Loucy (cell line): ENCODE measurements around the gene ERI2.

Experiments
- H2AFZ ChIP-seq: fragments of 200-600 bp; sonication (generic); 2 replicates; pipeline ENCODE4 v1.6.0; 2016; ENCODE audit warnings: antibody characterized with exemption, mild to moderate bottlenecking, low read length, moderate library complexity
- H3F3A ChIP-seq: fragments of 200-600 bp; 2 replicates; pipeline ENCODE4 v1.6.0; 2016; ENCODE audit warnings: antibody characterized with exemption, low read depth, mild to moderate bottlenecking
- H3K27me3 ChIP-seq: fragments of 200-600 bp; sonication (generic); 2 replicates; pipeline ENCODE4 v1.6.1; 2014; ENCODE audit warnings: low read length, mild to moderate bottlenecking; ENCODE audit not compliant: insufficient read depth, poor library complexity, severe bottlenecking
- H3K36me3 ChIP-seq: fragments of 200-600 bp; sonication (generic); 2 replicates; pipeline ENCODE4 v1.6.1; 2016; ENCODE audit warnings: low read length; ENCODE audit not compliant: insufficient read depth
- H3K4me1 ChIP-seq: fragments of 200-600 bp; sonication (generic); 2 replicates; pipeline ENCODE4 v1.5.1; 2014; ENCODE audit warnings: low read length, mild to moderate bottlenecking; ENCODE audit not compliant: insufficient read depth, poor library complexity, severe bottlenecking
- H3K4me2 ChIP-seq: fragments of 200-600 bp; sonication (generic); 2 replicates; pipeline ENCODE4 v1.6.0; 2014; ENCODE audit warnings: antibody characterized with exemption, low read length, low read depth, mild to moderate bottlenecking; ENCODE audit not compliant: poor library complexity, severe bottlenecking
- H3K4me3 ChIP-seq: fragments of 200-600 bp; sonication (generic); 2 replicates; pipeline ENCODE4 v1.5.1; 2014; ENCODE audit warnings: low read length, mild to moderate bottlenecking, mixed read lengths; ENCODE audit not compliant: poor library complexity, severe bottlenecking
- H3K79me2 ChIP-seq: fragments of 200-600 bp; sonication (generic); 2 replicates; pipeline ENCODE4 v1.6.1; 2014; ENCODE audit warnings: low read length; ENCODE audit not compliant: insufficient read depth
- H3K9ac ChIP-seq: fragments of 200-600 bp; sonication (generic); 2 replicates; pipeline ENCODE4 v1.6.0; 2014; ENCODE audit warnings: mild to moderate bottlenecking, low read depth, low read length, moderate library complexity; ENCODE audit not compliant: poor library complexity, severe bottlenecking
- H3K9me2 ChIP-seq: fragments of 200-600 bp; sonication (generic); replicated peaks from 2 replicates; pipeline ENCODE4 v1.6.1; 2016; ENCODE audit warnings: low read depth, low read length, mixed read lengths
- H3K9me3 ChIP-seq: fragments of 200-600 bp; sonication (generic); 2 replicates; pipeline ENCODE4 v1.6.1; 2014; ENCODE audit warnings: mild to moderate bottlenecking, antibody characterized with exemption, low read length, low read depth; ENCODE audit not compliant: insufficient read depth
- H4K20me1 ChIP-seq: fragments of 200-600 bp; sonication (generic); 2 replicates; pipeline ENCODE4 v1.6.0; 2014; ENCODE audit warnings: antibody characterized with exemption, low read length, mild to moderate bottlenecking; ENCODE audit not compliant: insufficient read depth, poor library complexity, severe bottlenecking
- EZH2phosphoT487 ChIP-seq: fragments of 200-600 bp; IDR thresholded peaks from 2 replicates; pipeline ENCODE4 v1.6.1; 2018; ENCODE audit warnings: antibody characterized with exemption, mild to moderate bottlenecking, moderate library complexity, borderline replicate concordance
- TF ChIP-seq, protein P1 (sequence below): fragments of 200-600 bp; sonication (generic); conservative IDR thresholded peaks from 2 replicates; pipeline ENCODE4 v1.5.1; 2014; ENCODE audit warnings: mild to moderate bottlenecking, antibody characterized with exemption, low read length

Gene ERI2

DNA sequence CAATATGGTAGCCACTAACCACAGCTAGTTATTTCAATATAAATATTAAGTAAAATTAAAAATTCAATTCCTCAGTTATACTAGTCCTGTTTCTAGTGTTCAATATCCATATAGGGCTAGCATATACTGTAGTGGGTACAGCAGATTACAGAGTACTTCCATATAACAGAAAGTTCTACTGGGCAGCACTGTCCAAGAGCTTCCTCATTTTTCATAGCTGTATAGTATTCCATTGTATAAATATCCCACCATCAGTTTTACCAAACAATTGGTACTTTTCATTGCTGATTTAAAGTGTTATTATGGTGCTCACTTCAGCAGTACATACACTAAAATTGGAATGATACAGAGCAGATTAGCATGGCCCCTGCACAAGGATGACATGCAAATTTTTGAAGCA lies 22.1 kb downstream of the ERI2 start:
- Histone ChIP-seq H3K9me2 (no peaks in the 10 kb centered on the region), H3K9ac (no peak overlapping the region), H3K27me3 (no peaks in the 10 kb centered on the region), H3F3A (no peaks in the 10 kb centered on the region), H3K4me3 (no peak overlapping the region), H4K20me1 (no peaks in the 10 kb centered on the region), H3K9me3 (no peaks in the 10 kb centered on the region), H3K4me2 (no peak overlapping the region), H2AFZ (no peak overlapping the region), H3K79me2 (no peaks in the 10 kb centered on the region), H3K4me1 (no peaks in the 10 kb centered on the region), H3K36me3 (no peaks in the 10 kb centered on the region)
- TF ChIP-seq, protein P1, sequence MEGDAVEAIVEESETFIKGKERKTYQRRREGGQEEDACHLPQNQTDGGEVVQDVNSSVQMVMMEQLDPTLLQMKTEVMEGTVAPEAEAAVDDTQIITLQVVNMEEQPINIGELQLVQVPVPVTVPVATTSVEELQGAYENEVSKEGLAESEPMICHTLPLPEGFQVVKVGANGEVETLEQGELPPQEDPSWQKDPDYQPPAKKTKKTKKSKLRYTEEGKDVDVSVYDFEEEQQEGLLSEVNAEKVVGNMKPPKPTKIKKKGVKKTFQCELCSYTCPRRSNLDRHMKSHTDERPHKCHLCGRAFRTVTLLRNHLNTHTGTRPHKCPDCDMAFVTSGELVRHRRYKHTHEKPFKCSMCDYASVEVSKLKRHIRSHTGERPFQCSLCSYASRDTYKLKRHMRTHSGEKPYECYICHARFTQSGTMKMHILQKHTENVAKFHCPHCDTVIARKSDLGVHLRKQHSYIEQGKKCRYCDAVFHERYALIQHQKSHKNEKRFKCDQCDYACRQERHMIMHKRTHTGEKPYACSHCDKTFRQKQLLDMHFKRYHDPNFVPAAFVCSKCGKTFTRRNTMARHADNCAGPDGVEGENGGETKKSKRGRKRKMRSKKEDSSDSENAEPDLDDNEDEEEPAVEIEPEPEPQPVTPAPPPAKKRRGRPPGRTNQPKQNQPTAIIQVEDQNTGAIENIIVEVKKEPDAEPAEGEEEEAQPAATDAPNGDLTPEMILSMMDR: no peak
- TF ChIP-seq EZH2phosphoT487: no peak

DNA sequence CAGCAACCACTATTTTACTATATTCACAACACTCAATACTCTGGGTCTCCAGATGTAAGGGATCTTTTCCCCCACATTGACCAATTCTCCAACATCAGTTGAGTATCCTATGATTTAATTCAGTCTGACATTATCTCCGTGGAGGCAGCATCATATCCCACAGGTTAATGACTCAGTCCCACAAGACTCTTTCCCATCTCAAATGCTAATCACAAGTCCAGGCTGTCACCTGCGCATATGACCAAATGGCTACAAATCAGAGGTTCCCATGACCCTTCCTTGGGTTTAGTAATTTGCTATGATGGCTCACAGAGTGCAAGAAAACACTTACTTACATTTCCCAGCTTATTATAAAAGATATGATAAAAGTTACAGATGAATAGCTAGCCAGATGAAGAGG lies 23.8 kb downstream of the ERI2 start:
- TF ChIP-seq, protein P1: no peak
- no peak for TF ChIP-seq EZH2phosphoT487
- no peaks in the 10 kb centered on the region for H3K36me3 ChIP-seq
- no peak overlapping the region for H3K4me2 ChIP-seq
- H3F3A ChIP-seq: no peaks in the 10 kb centered on the region
- H3K9me2 ChIP-seq: no peaks in the 10 kb centered on the region
- no peaks in the 10 kb centered on the region for H3K27me3 ChIP-seq
- H2AFZ ChIP-seq: no peak overlapping the region
- H4K20me1 ChIP-seq: no peaks in the 10 kb centered on the region
- H3K9me3 ChIP-seq: no peaks in the 10 kb centered on the region
- no peak overlapping the region for H3K9ac ChIP-seq
- no peak overlapping the region for H3K4me3 ChIP-seq
- H3K4me1 ChIP-seq: no peaks in the 10 kb centered on the region
- H3K79me2 ChIP-seq: no peaks in the 10 kb centered on the region

DNA sequence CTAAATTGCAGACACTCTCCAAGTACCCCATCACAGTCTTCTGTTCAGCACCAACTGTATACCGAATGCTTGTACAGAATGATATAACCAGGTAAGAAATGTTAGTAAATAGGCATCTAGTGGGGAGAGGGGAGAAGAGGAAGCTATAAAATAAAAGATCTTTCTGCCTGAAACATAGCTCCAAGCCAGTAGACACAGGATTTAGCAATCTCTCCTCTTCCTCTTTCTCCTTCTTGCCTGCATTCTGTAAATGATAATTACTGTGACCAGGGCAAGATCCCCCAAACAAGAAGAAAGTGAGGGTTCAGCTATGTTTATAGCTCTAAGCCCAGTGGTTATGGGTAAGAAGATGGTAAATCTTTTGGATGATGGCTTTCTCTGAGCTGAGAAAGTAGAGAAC lies 24.6 kb downstream of the ERI2 start:
- no peaks in the 10 kb centered on the region for H3F3A ChIP-seq
- H3K9me3 ChIP-seq: no peaks in the 10 kb centered on the region
- no peaks in the 10 kb centered on the region for H3K9me2 ChIP-seq
- no peak for TF ChIP-seq EZH2phosphoT487
- TF ChIP-seq, protein P1: no peak
- no peaks in the 10 kb centered on the region for H3K4me1 ChIP-seq
- H3K9ac ChIP-seq: no peak overlapping the region
- no peak overlapping the region for H2AFZ ChIP-seq
- H3K27me3 ChIP-seq: no peaks in the 10 kb centered on the region
- no peak overlapping the region for H3K4me2 ChIP-seq
- no peaks in the 10 kb centered on the region for H3K36me3 ChIP-seq
- no peaks in the 10 kb centered on the region for H4K20me1 ChIP-seq
- H3K4me3 ChIP-seq: no peak overlapping the region
- no peaks in the 10 kb centered on the region for H3K79me2 ChIP-seq
